Measurements from ENCODE around the gene LACTBL1.

LACTBL1 gene

GRCh38 chr1:22910286-22910685, 62.4 kb downstream of the LACTBL1 start:
- no peak for DNase-seq

DNA sequence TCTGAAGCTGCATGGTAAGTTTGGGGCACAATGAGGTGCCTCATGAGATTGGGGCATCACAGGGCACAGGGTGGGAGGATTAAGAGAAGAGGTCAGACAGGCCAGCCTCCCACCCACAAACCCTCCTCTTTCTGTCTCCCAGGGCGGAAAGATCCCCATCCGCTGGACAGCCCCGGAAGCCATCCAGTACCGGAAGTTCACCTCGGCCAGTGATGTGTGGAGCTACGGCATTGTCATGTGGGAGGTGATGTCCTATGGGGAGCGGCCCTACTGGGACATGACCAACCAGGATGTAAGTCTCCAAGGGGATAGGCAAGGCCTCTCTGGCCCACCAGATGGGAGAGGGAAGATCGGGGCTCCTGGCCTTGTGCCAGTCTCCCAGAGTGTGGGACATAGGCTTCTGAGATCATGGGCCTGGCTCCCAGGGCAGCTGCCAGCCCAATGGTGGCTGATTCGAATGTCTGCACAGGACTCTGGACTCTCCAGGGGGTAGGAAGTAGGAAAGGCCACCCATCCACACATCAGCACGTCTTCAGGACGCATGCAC, 63.7 kb downstream of the LACTBL1 start:
- no peak for DNase-seq

DNA sequence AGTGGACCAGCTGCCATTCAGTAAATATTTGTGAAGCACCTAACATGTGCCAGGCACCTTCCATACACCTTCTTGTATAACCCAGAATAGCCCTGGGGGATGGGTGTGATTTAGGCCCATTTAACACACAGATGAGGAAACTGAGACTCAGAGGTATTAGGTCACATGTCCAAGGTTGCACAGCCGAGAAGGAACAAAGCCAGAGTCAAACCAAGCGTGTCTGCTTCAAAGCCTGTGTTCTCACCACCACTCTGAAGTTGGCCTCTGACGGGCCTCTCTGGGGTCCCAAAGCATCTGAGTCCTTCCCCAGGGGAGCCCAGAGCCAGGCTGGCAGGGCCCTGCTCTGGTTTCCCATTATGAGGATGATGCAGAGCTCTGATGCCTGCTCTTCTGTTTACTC, 65.1 kb downstream of the LACTBL1 start:
- no peak for DNase-seq

DNA sequence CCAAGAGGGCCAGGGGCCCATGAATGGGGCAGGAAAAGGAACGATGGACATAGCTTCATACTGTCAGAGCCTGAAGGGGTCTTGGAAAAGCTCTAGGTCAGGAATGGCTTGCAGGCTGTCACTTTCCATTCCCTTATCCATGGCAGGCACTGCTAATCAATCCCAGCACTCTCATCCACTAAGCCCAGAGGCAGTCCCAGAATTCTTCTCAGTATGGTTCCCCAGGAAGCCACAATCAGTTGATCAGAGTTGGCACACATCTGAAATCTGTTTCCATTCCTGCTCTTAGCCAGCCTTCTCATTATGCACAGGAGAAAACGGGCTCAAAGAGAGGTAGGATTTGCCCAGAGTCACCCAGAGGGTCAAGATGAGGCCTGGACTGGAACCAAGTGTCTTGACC, 65.7 kb downstream of the LACTBL1 start:
- DNase-seq, result no peak

- no peak for DNase-seq
Observed at GRCh38 chr1:22903113-22903512, 69.6 kb downstream of the LACTBL1 start.

Data from activated CD4-positive, CD25-positive, alpha-beta regulatory T cell treated with anti-CD3 and anti-CD28 coated beads, Interleukin-2, amount 50 U/mL, for 72 hours (primary cell).